ENCODE data around the gene HMGB4.

The HMGB4 gene

GRCh38 chr1:33846861-33847260 lies 17.0 kb upstream of the HMGB4 start:
- Mint-ChIP-seq H3K27me3 (ENCODE audit: low read depth, poor library complexity) (peaks cover 11% of the 10 kb centered on the region), H3K4me3 (no peak overlapping the region), H3K9me3 (no peaks in the 10 kb centered on the region), H3K27ac (no peak overlapping the region), H3K36me3 (ENCODE audit: low read depth) (no peaks in the 10 kb centered on the region), H3K4me1 (peaks cover 8% of the 10 kb centered on the region)
- no peak for DNase-seq
- no peak for TF ChIP-seq CTCF (IDR thresholded peaks at IDR 0.05)

GRCh38 chr1:33848205-33848937 lies 15.5 kb upstream of the HMGB4 start:
- no peaks in the 10 kb centered on the region for H3K9me3 Mint-ChIP-seq
- H3K27ac Mint-ChIP-seq = no peak overlapping the region
- peaks cover 14% of the 10 kb centered on the region for H3K27me3 Mint-ChIP-seq (ENCODE audit: low read depth, poor library complexity)
- no peaks in the 10 kb centered on the region for H3K36me3 Mint-ChIP-seq (ENCODE audit: low read depth)
- no peak overlapping the region for H3K4me3 Mint-ChIP-seq
- DNase-seq = no peak
- TF ChIP-seq CTCF (IDR thresholded peaks at IDR 0.05) = no peak
- H3K4me1 Mint-ChIP-seq = peaks cover 8% of the 10 kb centered on the region

GRCh38 chr1:33849211-33849610 lies 14.7 kb upstream of the HMGB4 start:
- Mint-ChIP-seq H3K27ac (no peak overlapping the region), H3K9me3 (no peaks in the 10 kb centered on the region), H3K4me1 (no peaks in the 10 kb centered on the region), H3K36me3 (ENCODE audit: low read depth) (no peaks in the 10 kb centered on the region), H3K4me3 (no peak overlapping the region), H3K27me3 (ENCODE audit: low read depth, poor library complexity) (peaks cover 15% of the 10 kb centered on the region)
- TF ChIP-seq CTCF (IDR thresholded peaks at IDR 0.05) = no peak
- DNase-seq = no peak

GRCh38 chr1:33850481-33850880 lies 13.4 kb upstream of the HMGB4 start:
- Mint-ChIP-seq H3K27ac (no peak overlapping the region), H3K27me3 (ENCODE audit: low read depth, poor library complexity) (peaks cover 15% of the 10 kb centered on the region), H3K4me3 (no peak overlapping the region), H3K36me3 (ENCODE audit: low read depth) (no peaks in the 10 kb centered on the region), H3K4me1 (no peaks in the 10 kb centered on the region), H3K9me3 (no peaks in the 10 kb centered on the region)
- no peak for TF ChIP-seq CTCF (IDR thresholded peaks at IDR 0.05)
- DNase-seq = no peak

GRCh38 chr1:33852711-33853110 lies 11.2 kb upstream of the HMGB4 start:
- Mint-ChIP-seq H3K9me3 (no peaks in the 10 kb centered on the region), H3K4me3 (no peak overlapping the region), H3K36me3 (ENCODE audit: low read depth) (no peaks in the 10 kb centered on the region), H3K27me3 (ENCODE audit: low read depth, poor library complexity) (peaks cover 19% of the 10 kb centered on the region), H3K4me1 (no peaks in the 10 kb centered on the region), H3K27ac (no peak overlapping the region)
- no peak for DNase-seq
- TF ChIP-seq CTCF (IDR thresholded peaks at IDR 0.05) = no peak

GRCh38 chr1:33853431-33853830 lies 10.4 kb upstream of the HMGB4 start:
- no peaks in the 10 kb centered on the region for H3K9me3 Mint-ChIP-seq
- no peak for DNase-seq
- no peak overlapping the region for H3K4me3 Mint-ChIP-seq
- peaks cover 19% of the 10 kb centered on the region for H3K27me3 Mint-ChIP-seq (ENCODE audit: low read depth, poor library complexity)
- no peaks in the 10 kb centered on the region for H3K36me3 Mint-ChIP-seq (ENCODE audit: low read depth)
- TF ChIP-seq CTCF (IDR thresholded peaks at IDR 0.05) = no peak
- H3K27ac Mint-ChIP-seq = no peak overlapping the region
- no peaks in the 10 kb centered on the region for H3K4me1 Mint-ChIP-seq
